LoVo (cell line): ENCODE results near the gene NMT1.

Experiments
- DNase-seq: peaks from one replicate; pipeline ENCODE4 v3.0.0-alpha.2; 2016; ENCODE audit warnings: low spot score

Gene NMT1

DNA sequence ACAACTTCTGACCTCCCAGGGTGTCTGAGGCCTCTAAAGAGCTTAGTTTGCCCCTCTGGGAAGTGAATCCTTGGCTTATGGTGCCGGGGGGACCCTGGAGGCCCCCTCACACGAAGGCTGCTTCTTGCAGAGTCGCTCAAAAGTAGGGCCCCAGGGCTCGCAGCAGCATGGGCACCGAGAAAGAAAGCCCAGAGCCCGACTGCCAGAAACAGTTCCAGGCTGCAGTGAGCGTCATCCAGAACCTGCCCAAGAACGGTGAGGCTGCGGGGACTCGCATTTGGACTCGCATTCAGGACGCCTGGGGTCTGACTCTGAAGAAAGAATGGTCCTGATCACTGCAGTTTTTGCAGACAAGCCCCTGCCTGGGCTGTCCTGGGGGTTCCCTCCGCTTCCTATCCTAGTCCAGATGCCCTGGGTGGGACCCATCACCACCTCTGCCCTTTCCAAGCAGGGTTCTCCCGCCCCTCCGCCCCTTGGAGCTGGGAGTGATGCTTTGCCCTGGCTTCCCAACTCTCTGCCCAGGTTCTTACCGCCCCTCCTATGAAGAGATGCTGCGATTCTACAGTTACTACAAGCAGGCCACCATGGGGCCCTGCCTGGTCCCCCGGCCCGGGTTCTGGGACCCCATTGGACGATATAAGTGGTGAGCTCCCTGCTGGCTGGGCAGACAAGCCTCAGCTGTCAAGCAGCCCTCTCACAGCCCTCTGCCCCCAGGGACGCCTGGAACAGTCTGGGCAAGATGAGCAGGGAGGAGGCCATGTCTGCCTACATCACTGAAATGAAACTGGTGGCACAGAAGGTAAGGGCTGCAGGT lies 75.1 kb downstream of the NMT1 start:
- no peak for DNase-seq

GRCh38 chr17:45136846-45137560 lies 75.9 kb downstream of the NMT1 start:
- no peak for DNase-seq

DNA sequence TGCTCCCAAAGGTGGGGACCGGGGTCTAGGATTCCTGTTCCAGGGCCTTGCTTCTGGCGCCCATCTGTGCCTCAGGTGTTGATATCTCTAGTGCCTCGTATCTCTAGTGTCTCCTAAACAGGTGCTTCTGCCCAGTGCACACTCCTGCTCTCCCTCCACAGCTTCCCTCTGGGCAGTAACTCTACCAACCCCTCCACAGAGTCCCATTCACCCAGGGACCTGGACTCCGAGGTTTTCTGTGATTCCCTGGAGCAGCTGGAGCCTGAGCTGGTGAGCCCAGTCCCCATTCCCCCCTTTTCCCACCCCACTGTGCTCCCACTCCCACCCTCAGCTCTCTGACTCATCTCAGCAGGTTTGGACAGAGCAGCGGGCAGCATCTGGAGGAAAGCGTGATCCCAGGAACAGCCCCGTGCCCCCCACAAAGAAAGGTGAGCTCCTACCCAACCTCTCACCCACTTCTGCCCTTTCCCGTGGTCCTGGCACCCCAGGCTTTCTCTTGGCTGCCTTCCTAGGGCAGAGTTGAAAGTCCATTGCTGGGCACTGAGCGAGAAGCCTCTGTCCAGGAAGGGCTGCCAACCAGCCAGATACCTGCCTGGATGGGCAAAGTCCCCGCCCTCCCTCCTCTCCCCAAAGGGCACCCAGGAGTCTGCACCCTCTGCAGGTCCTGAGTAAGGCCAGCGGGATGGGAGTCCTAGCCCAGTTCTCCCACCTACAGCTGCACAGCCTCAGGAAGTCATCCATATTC lies 76.6 kb downstream of the NMT1 start:
- DNase-seq: no peak

GRCh38 chr17:45138911-45139532 lies 77.9 kb downstream of the NMT1 start:
- no peak for DNase-seq

DNA sequence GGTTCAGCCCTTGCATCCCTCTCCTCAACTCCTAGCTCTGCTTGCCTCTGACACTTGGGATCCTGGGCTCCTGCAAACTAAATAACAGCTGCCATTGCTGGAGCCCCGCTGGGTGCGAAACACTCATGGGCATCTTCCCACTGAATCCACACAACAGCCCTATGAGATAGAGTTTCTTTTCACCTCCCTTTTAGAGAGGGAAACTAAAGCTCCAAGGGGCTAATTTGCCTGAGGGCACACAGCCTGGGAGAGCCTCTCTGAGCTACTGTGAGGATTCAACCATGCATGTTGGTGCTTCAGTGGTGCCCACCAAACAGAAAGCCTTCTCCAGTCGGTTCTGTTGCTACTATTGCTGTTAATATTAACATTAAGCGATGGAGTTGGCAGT lies 78.4 kb downstream of the NMT1 start:
- no peak for DNase-seq

DNA sequence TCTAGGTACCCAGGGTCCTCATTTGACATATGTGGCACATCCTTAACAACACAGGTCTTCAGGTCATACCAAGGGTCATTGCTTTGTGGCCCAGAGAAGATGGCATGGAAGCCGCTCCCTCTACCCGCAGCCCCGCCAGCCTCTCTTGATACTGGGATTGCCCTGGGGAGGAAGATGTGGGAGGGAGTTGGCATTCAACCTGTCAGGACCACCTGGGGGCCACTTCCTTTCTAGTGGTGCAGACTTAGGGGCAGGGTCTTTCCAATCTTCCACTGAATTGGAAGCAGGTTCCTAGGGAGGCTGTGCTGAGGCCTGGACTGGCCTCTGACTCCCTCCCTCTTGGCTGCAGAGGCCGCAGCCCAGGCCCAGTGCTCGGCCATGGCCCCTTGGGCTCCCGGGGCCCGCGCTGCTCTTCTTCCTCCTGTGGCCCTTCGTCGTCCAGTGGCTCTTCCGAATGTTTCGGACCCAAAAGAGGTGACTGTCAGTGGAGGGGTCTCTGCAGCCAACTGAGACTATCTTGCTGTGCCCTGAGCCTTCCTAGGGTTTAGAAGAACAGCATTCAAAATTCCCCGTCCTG lies 82.1 kb downstream of the NMT1 start:
- DNase-seq: no peak

DNA sequence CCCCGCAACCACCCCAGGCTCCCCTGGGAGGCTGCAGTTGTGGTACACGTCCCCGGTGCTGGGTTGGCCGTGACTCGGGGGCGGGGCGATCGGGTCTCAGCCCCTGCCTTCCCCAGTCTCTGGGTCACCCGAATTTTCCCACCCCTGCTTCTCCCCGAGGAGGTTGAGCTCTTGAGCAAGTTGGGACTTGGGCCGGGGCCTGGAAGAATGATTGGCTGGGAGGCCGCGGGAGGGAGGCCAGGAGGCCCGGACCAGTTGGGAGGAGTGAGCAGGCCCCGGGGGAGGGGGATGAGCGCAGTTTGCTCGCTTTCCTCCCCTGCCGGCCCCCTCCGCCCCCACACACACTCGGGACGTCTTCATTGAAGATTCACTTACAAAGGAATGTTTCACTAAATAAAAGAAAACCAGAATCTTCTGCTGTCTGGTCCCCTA lies 82.7 kb downstream of the NMT1 start:
- no peak for DNase-seq

DNA sequence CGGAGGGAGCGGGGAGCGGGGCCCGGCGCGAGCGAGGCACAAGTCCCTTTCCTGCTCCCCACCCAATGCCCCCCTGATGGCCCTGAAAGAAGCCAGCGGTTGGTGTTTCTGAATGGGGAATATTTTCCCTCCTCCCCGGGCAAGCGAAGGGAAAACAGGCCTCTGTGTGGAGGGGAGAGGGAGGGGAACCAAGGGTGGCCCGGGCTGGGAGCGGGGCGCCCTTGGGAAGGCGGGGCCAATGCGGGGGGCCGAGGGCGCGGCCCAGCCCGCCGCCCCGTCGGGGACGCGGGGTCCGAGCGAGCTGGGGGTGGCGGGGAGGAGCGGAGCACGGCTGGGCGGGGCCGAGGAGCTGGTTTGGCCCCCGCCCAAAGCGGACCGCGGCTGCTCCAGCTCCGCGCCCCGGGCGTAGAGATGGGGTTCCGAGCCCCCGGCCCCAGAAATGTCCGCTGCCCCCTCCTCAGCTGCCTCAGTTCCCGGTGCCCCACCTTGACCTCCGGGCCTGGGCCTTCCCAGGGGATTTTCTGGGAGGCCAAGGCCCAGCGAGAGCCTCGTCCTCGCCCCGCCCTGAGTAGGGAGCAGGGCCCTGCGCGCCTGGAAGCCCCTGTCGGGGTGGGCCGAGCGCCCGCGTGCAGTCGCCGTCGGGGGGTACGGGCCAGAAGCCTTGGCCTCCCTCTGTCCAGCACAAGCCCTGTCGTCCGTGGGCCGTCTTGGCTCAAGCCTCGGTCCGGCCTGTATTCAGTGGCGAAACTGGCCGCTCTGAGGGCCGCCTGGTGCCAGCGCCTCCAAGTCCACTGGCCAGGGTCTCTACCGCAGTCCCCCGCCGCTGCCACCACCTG lies 83.3 kb downstream of the NMT1 start:
- no peak for DNase-seq

DNA sequence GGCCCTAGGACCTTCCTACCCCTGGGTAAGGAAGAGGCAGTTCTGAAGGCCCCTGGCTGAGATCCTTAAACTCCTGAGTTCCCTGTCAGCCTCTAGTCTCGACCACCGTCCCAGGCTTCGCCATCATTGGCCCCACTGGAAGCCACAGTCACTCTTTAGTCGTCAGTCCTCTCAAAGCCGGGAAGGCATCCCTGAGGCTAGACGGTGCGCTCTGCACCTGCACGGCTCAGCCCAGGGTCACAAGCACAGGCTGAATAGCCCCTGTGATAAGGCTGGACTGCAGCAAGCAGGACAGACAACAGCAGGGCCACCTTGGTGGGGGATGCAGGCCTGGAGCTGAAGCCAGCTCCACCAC lies 83.9 kb downstream of the NMT1 start:
- DNase-seq: no peak

- DNase-seq: no peak
Measured at GRCh38 chr17:45146166-45146565, 85.0 kb downstream of the NMT1 start.

- DNase-seq: no peak
Measured at GRCh38 chr17:45146592-45146889, 85.4 kb downstream of the NMT1 start.

GRCh38 chr17:45146890-45147580 lies 85.9 kb downstream of the NMT1 start:
- peak; percentile 80 for DNase-seq

GRCh38 chr17:45147581-45148182 lies 86.6 kb downstream of the NMT1 start:
- peak; percentile 92 for DNase-seq

GRCh38 chr17:45148183-45149036 lies 87.3 kb downstream of the NMT1 start, which contains the start of gene HEXIM1:
HEXIM1 (plus strand) TSS chr17:45148475; CDS start chr17:45149191, 716 bp downstream.
- peak; percentile 98 for DNase-seq

GRCh38 chr17:45149037-45149668 lies 88.0 kb downstream of the NMT1 start:
- peak; percentile 79 for DNase-seq

GRCh38 chr17:45149669-45150664 lies 88.8 kb downstream of the NMT1 start:
- DNase-seq: no peak
